HepG2 (cell line): ENCODE results near the gene DLX6. TPM values are rescaled to one million over a fixed set of nuclear protein-coding genes. Genes with fewer than 3 reads are reported as not detected.

Experiments
- ATAC-seq: fragments of 200-7000 bp; cut with Tn5 transposase; 3 replicates; pipeline ENCODE4 v1.9.1; 2020; ENCODE audit warnings: mild to moderate bottlenecking, moderate library complexity
- BruUV-seq: library from RNA; stranded (reverse); fragments of 400-500 nt; replicated peaks from 2 replicates; lab custom pipeline; 2021; lab: Mats Ljungman, UMichigan
- CTCF ChIA-PET: fragments of 300-600 bp; formaldehyde crosslinking; extraction: SDS; loops from one replicate; lab custom pipeline; 2021; ENCODE audit warnings: low total read pairs, inconsistent platforms, low intra/inter-chr PET ratio; lab: Yijun Ruan, JAX
- POLR2A ChIA-PET: fragments of 350-600 bp; sonication (Branson Sonifier 250); formaldehyde crosslinking; loops from one replicate; lab custom pipeline; 2020; ENCODE audit warnings: antibody characterized with exemption, inconsistent platforms; lab: Yijun Ruan, JAX
- DNase-seq: peaks from one replicate; pipeline ENCODE4 v3.0.0-alpha.2; 2015; ENCODE audit warnings: low spot score
- FAIRE-seq: peaks from 3 replicates; lab custom pipeline; 2011; peaks lifted over from hg19 to GRCh38; lab: Jason Lieb, UNC
- H2AFZ ChIP-seq: one replicate; pipeline ENCODE4 v1.6.1; 2011; ENCODE audit warnings: low read length, inconsistent platforms
- H3K27ac ChIP-seq: fragments of 300-600 bp; 3 replicates; pipeline ENCODE4 v1.8.0; 2011; ENCODE audit warnings: mixed run types, mild to moderate bottlenecking, mixed read lengths, low read length, inconsistent platforms; ENCODE audit not compliant: insufficient read depth; ENCODE audit errors: extremely low read length
- H3K27me3 ChIP-seq, 2 experiments: fragments of 200-600 bp in 1 of 2; 2 replicates in 1 of 2; 3 replicates in 1 of 2; pipeline versions ENCODE4 v1.6.0 to v1.8.0; 2011; ENCODE audit warnings: low read length in 2 of 2, mild to moderate bottlenecking in 2 of 2, moderate library complexity in 2 of 2, inconsistent platforms in 1 of 2; ENCODE audit not compliant: insufficient read depth in 2 of 2, control insufficient read depth in 1 of 2
- H3K36me3 ChIP-seq, 2 experiments: fragments of 200-600 bp in 1 of 2; replicated peaks in 1 of 2; 2 replicates in 1 of 2; 3 replicates in 1 of 2; pipeline versions ENCODE4 v1.5.1 to v1.8.0; 2011; ENCODE audit warnings: low read length in 2 of 2, inconsistent platforms in 1 of 2; ENCODE audit not compliant: insufficient read depth in 2 of 2, control insufficient read depth in 1 of 2
- H3K4me1 ChIP-seq: 2 replicates; pipeline ENCODE4 v1.5.1; 2012; ENCODE audit warnings: low read length, inconsistent platforms; ENCODE audit not compliant: insufficient read depth
- H3K4me2 ChIP-seq: 2 replicates; pipeline ENCODE4 v1.6.0; 2011; ENCODE audit warnings: low read depth, low read length, inconsistent platforms
- H3K4me3 ChIP-seq, 3 experiments: fragments of 200-600 bp in 1 of 3; sonication (generic), shearing (Covaris generic) in 1 of 3; replicated peaks in 1 of 3; 2 replicates each; pipeline ENCODE4 v1.5.1; 2011 to 2016; ENCODE audit warnings: low read length in 3 of 3, inconsistent platforms in 2 of 3, low read depth in 2 of 3, mild to moderate bottlenecking in 2 of 3, control low read depth in 1 of 3, mixed read lengths in 1 of 3; ENCODE audit not compliant: insufficient read depth in 1 of 3
- H3K79me2 ChIP-seq: one replicate; pipeline ENCODE4 v1.6.1; 2011; ENCODE audit warnings: low read length, inconsistent platforms; ENCODE audit not compliant: insufficient read depth
- H3K9ac ChIP-seq: 2 replicates; pipeline ENCODE4 v1.6.0; 2011; ENCODE audit warnings: mild to moderate bottlenecking, low read depth, low read length, inconsistent platforms; ENCODE audit not compliant: insufficient read depth
- H3K9me3 ChIP-seq: 2 replicates; pipeline ENCODE4 v1.5.1; 2012; ENCODE audit warnings: mild to moderate bottlenecking, low read length
- H4K20me1 ChIP-seq: 2 replicates; pipeline ENCODE4 v1.6.0; 2011; ENCODE audit warnings: inconsistent platforms, mild to moderate bottlenecking, low read length, moderate library complexity; ENCODE audit not compliant: insufficient read depth
- AGO1 ChIP-seq: fragments of 200-400 bp; formaldehyde crosslinking; IDR thresholded peaks from 2 replicates; pipeline ENCODE4 v1.6.1; 2017; ENCODE audit warnings: mild to moderate bottlenecking, low read depth, low read length, moderate library complexity; ENCODE audit not compliant: poor library complexity, severe bottlenecking
- AGO2 ChIP-seq: fragments of 200-400 bp; formaldehyde crosslinking; optimal IDR thresholded peaks from 2 replicates; pipeline ENCODE3; 2017; ENCODE audit warnings: mild to moderate bottlenecking, low read depth, low read length, moderate library complexity
- CHD4 ChIP-seq: fragments of 200-600 bp; sonication (generic); IDR thresholded peaks from 2 replicates; pipeline ENCODE4 v1.7.0; 2017; ENCODE audit warnings: mild to moderate bottlenecking, low read length, borderline replicate concordance
- HBP1 ChIP-seq: IDR thresholded peaks from 2 replicates; pipeline ENCODE4 v1.6.1; 2016; ENCODE audit warnings: low read depth, control low read depth
- NFRKB ChIP-seq: fragments of 450-650 bp; IDR thresholded peaks from 2 replicates; pipeline ENCODE4 v1.6.1; 2017
- SNAPC2 ChIP-seq: sonication (generic); formaldehyde crosslinking; IDR thresholded peaks from 2 replicates; pipeline ENCODE4 v1.8.1; 2022; ENCODE audit warnings: mild to moderate bottlenecking, missing genetic modification reagents
- ZNF318 ChIP-seq: sonication (generic); formaldehyde crosslinking; IDR thresholded peaks from 2 replicates; pipeline ENCODE4 v1.4.0; 2020; ENCODE audit warnings: mild to moderate bottlenecking, missing genetic modification reagents
- ZNF382 ChIP-seq: sonication (generic); formaldehyde crosslinking; IDR thresholded peaks from 2 replicates; pipeline ENCODE4 v1.5.0; 2020; ENCODE audit warnings: missing genetic modification reagents, mild to moderate bottlenecking, borderline replicate concordance
- ZNF724P ChIP-seq: sonication (generic); formaldehyde crosslinking; IDR thresholded peaks from 2 replicates; pipeline ENCODE4 v1.8.0; 2022; ENCODE audit warnings: missing genetic modification reagents, borderline replicate concordance
- ZNF788 ChIP-seq: sonication (generic); formaldehyde crosslinking; IDR thresholded peaks from 2 replicates; pipeline ENCODE4 v1.5.0; 2020; ENCODE audit warnings: mild to moderate bottlenecking, missing genetic modification reagents, borderline replicate concordance
- ZNF883 ChIP-seq: sonication (generic); formaldehyde crosslinking; IDR thresholded peaks from 2 replicates; pipeline ENCODE4 v1.5.1; 2020; ENCODE audit warnings: mild to moderate bottlenecking, missing genetic modification reagents; ENCODE audit errors: not compliant biosample characterization
- ZZZ3 ChIP-seq: sonication (generic); formaldehyde crosslinking; IDR thresholded peaks from 2 replicates; pipeline ENCODE4 v1.4.0; 2020; ENCODE audit warnings: missing genetic modification reagents, mild to moderate bottlenecking, borderline replicate concordance
- WGBS: methylation state at CpG from one replicate; pipeline ENCODE4 v1.1.6; 2017; ENCODE audit warnings: low lambda C conversion rate; 5-methylcytosine and 5-hydroxymethylcytosine counted together
- in situ Hi-C: cut with HindIII; loops from 2 replicates; pipeline ENCODE4 v1.10.0; 2017; ENCODE audit warnings: low pct_unique_long_range_greater_than_20kb; ENCODE audit not compliant: extremely low pct_ligation_motif_present
- intact Hi-C: fragments of 100-400 bp; cut with micrococcal nuclease; formaldehyde crosslinking; loops from one replicate; pipeline ENCODE4 v1.10.0; 2022; ENCODE audit not compliant: unreplicated experiment
- polyA plus RNA-seq, 8 experiments: library from polyadenylated mRNA; depleted of rRNA in 3 of 8; stranded (reverse) in 7 of 8; unstranded in 1 of 8; fragments of >200 nt; fragmentation: Illumina TruSeq in 4 of 8; extraction: Trizol in 4 of 8; gene quantifications; 2 replicates each; pipeline versions ENCODE4 v1.2.1 to v1.2.3, GENCODE V29; 2011 to 2016; ENCODE audit warnings: low read depth in 4 of 8, missing spikeins in 1 of 8, mixed read lengths in 1 of 8; ENCODE audit not compliant: insufficient read depth in 1 of 8
- total RNA-seq, 5 experiments: library from RNA; depleted of rRNA; stranded (reverse); fragments of >200 nt; fragmentation: Illumina TruSeq; extraction: Trizol; gene quantifications; 2 replicates each; pipeline ENCODE4 v1.2.3, GENCODE V29; 2016; ENCODE audit warnings: low read depth in 1 of 5

The DLX6 gene
- total and polyA plus RNA-seq, 2 of the 13 experiments (the other 11 are each of a cell fraction or from before 2014, with no cell fraction given): 3.5 to 5.5 TPM

GRCh38 chr7:97006055-97006815 lies 882 bp downstream of the DLX6 start:
- POLR2A ChIA-PET: interaction anchor here (0.6 to 4.8 kb wide), 19 partner anchors 11 to 866 kb away, joined by 3 to 163 read pairs (median 6); partner anchors contain the start of genes ASNS, DLX5, SDHAF3 and SEM1
- Histone ChIP-seq H3K4me1 (peaks cover 35% of the 10 kb centered on the region), H3K27ac (peak overlapping the region; percentile 90), H3K9me3 (no peaks in the 10 kb centered on the region), H2AFZ (no peak overlapping the region), H3K9ac (peak overlapping the region; percentile 86), H3K4me3 (peak overlapping the region; percentile 78 to 80 (median 79)), H4K20me1 (no peaks in the 10 kb centered on the region), H3K36me3 (peaks cover 8% of the 10 kb centered on the region in 2 experiments; a peak in 4 of 5 replicates), H3K4me2 (peak overlapping the region; percentile 90), H3K79me2 (peaks cover 9% of the 10 kb centered on the region), H3K27me3 (no peaks in the 10 kb centered on the region; a peak in 1 of 5 replicates)
- CTCF ChIA-PET: no interaction called here
- WGBS: under 1% methylated on average over 27 of the region's 83 CpGs
- FAIRE-seq (no peak), DNase-seq (peak; percentile 72), ATAC-seq (peak; percentile 85)
- intact Hi-C loops (loop anchor here (1.0 to 10.0 kb wide), 6 partner anchors 10 to 929 kb away; partner anchors contain the start of gene SLC25A13), in situ Hi-C loops (loop anchor here (25.0 kb wide), 1 partner anchor 694 kb away; the partner anchor contains the start of gene SLC25A13)
- no TSS peak for BruUV-seq
- no peak for TF ChIP-seq NFRKB
- TF ChIP-seq HBP1 (CRISPR knock-in tag): no peak
- TF ChIP-seq AGO1: no peak
- peak; percentile 25; the same call in 1 of the 2 replicates for TF ChIP-seq ZNF788 (CRISPR knock-in tag)
- TF ChIP-seq ZNF382 (CRISPR knock-in tag): no peak
- no peak for TF ChIP-seq SNAPC2 (CRISPR knock-in tag)
- peak; percentile 53 for TF ChIP-seq AGO2
- peak; percentile 45 for TF ChIP-seq ZNF724P (CRISPR knock-in tag)
- no peak for TF ChIP-seq ZNF883 (CRISPR knock-in tag)
- TF ChIP-seq CHD4: no peak
- TF ChIP-seq ZNF318 (CRISPR knock-in tag): no peak
- TF ChIP-seq ZZZ3 (CRISPR knock-in tag): no peak
